Neural progenitor cell (in vitro differentiated cells): ENCODE results near the gene P2RY4.

ENCODE experiments used
- EZH2 ChIP-seq: fragments of 200-600 bp; sonication (generic); IDR thresholded peaks from 2 replicates; pipeline ENCODE4 v1.6.1; 2017; ENCODE audit warnings: antibody characterized with exemption, mild to moderate bottlenecking, moderate library complexity
- TF ChIP-seq, protein P1 (sequence below): fragments of 200-600 bp; sonication (generic); IDR thresholded peaks from 2 replicates; pipeline ENCODE4 v1.5.1; 2017; ENCODE audit warnings: antibody characterized with exemption, mild to moderate bottlenecking

DNA sequence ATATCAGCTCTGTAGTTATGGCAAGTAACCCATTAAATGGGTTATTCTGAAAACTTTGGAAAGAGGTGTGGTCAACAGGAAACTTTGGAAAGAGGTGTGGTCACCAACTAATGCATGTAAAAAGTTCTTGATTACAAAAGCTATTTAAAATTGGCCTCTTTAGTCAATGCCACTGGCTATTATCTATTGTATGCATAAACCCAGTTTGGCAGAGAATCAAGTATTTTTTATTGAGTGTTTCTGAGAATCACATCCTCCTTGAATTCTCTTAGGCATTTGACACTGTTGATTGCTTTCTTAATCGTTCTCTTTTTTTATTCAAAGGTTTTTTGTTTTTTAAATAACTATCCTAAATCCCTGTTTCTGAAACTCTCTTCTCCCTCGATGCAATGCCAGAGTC lies 7.5 kb downstream of the P2RY4 start:
- TF ChIP-seq, protein P1, sequence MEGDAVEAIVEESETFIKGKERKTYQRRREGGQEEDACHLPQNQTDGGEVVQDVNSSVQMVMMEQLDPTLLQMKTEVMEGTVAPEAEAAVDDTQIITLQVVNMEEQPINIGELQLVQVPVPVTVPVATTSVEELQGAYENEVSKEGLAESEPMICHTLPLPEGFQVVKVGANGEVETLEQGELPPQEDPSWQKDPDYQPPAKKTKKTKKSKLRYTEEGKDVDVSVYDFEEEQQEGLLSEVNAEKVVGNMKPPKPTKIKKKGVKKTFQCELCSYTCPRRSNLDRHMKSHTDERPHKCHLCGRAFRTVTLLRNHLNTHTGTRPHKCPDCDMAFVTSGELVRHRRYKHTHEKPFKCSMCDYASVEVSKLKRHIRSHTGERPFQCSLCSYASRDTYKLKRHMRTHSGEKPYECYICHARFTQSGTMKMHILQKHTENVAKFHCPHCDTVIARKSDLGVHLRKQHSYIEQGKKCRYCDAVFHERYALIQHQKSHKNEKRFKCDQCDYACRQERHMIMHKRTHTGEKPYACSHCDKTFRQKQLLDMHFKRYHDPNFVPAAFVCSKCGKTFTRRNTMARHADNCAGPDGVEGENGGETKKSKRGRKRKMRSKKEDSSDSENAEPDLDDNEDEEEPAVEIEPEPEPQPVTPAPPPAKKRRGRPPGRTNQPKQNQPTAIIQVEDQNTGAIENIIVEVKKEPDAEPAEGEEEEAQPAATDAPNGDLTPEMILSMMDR, result no peak
- no peak for TF ChIP-seq EZH2
